Hepatocyte (in vitro differentiated cells): ENCODE measurements around the gene DNAAF9. TPM values are rescaled to one million over a fixed set of nuclear protein-coding genes. Genes with fewer than 3 reads are reported as not detected.

ENCODE experiments used
- DNase-seq: peaks from one replicate; pipeline ENCODE4 v3.0.0-alpha.2; 2016; ENCODE audit warnings: low spot score
- H2AFZ ChIP-seq: fragments of 200-600 bp; sonication (generic); 2 replicates; pipeline ENCODE4 v1.6.0; 2016; ENCODE audit warnings: antibody characterized with exemption, mild to moderate bottlenecking
- H3K27ac ChIP-seq: fragments of 200-600 bp; sonication (generic); 2 replicates; pipeline ENCODE4 v1.5.1; 2016; ENCODE audit warnings: mild to moderate bottlenecking
- H3K27me3 ChIP-seq: fragments of 200-600 bp; sonication (generic); 2 replicates; pipeline ENCODE4 v1.6.1; 2016
- H3K36me3 ChIP-seq: fragments of 200-600 bp; sonication (generic); replicated peaks from 2 replicates; pipeline ENCODE4 v1.5.1; 2016; ENCODE audit warnings: low read depth; ENCODE audit not compliant: insufficient read depth
- H3K4me1 ChIP-seq: fragments of 200-600 bp; sonication (generic); 2 replicates; pipeline ENCODE4 v1.5.1; 2016; ENCODE audit warnings: mild to moderate bottlenecking, moderate library complexity; ENCODE audit not compliant: insufficient read depth
- H3K4me2 ChIP-seq: fragments of 200-600 bp; sonication (generic); 2 replicates; pipeline ENCODE4 v1.6.0; 2016
- H3K4me3 ChIP-seq: fragments of 200-600 bp; sonication (generic); 2 replicates; pipeline ENCODE4 v1.5.1; 2016; ENCODE audit warnings: mild to moderate bottlenecking
- H3K79me2 ChIP-seq: fragments of 200-600 bp; sonication (generic); 2 replicates; pipeline ENCODE4 v1.6.0; 2017; ENCODE audit warnings: mild to moderate bottlenecking
- H3K9me2 ChIP-seq: fragments of 200-600 bp; sonication (generic); replicated peaks from 2 replicates; pipeline ENCODE4 v1.6.0; 2017; ENCODE audit warnings: mild to moderate bottlenecking; ENCODE audit not compliant: insufficient read depth
- H3K9me3 ChIP-seq: fragments of 200-600 bp; sonication (generic); 2 replicates; pipeline ENCODE4 v1.5.1; 2016; ENCODE audit warnings: low read depth, mild to moderate bottlenecking
- H4K20me1 ChIP-seq: fragments of 200-600 bp; sonication (generic); 2 replicates; pipeline ENCODE4 v1.6.0; 2016; ENCODE audit warnings: mild to moderate bottlenecking; ENCODE audit not compliant: insufficient read depth, poor library complexity, severe bottlenecking
- CTCF ChIP-seq: fragments of 200-600 bp; sonication (generic); IDR thresholded peaks from 2 replicates; pipeline ENCODE4 v1.5.1; 2016; ENCODE audit warnings: antibody characterized with exemption, mild to moderate bottlenecking; ENCODE audit not compliant: poor library complexity
- EZH2 ChIP-seq: fragments of 200-600 bp; sonication (generic); IDR thresholded peaks from 2 replicates; pipeline ENCODE4 v1.6.1; 2016; ENCODE audit warnings: antibody characterized with exemption, mild to moderate bottlenecking, borderline replicate concordance
- EZH2phosphoT487 ChIP-seq: fragments of 200-600 bp; sonication (generic); IDR thresholded peaks from one replicate; pipeline ENCODE4 v1.6.1; 2018; ENCODE audit warnings: antibody characterized with exemption, mild to moderate bottlenecking, low read depth, moderate library complexity; ENCODE audit not compliant: unreplicated experiment, severe bottlenecking
- WGBS: methylation state at CpG from one replicate; pipeline ENCODE4 v1.1.6; 2016; ENCODE audit warnings: low lambda C conversion rate; ENCODE audit errors: missing lambda C conversion rate; 5-methylcytosine and 5-hydroxymethylcytosine counted together
- polyA plus RNA-seq: library from polyadenylated mRNA; unstranded; fragments of >200 nt; fragmentation: Nextera tagmentation; extraction: Ambion mirVana; gene quantifications from 2 replicates; pipeline ENCODE4 v1.2.1, GENCODE V29; 2016
- small RNA-seq: library from RNA; depleted of rRNA; stranded (forward); fragments of <200 nt; gene quantifications from one replicate; pipeline ENCODE3, GENCODE V24; 2014
- total RNA-seq: library from RNA; depleted of rRNA; stranded (reverse); fragments of >200 nt; gene quantifications from 2 replicates; pipeline ENCODE4 v1.2.3, GENCODE V29; 2014

Gene DNAAF9
- total and polyA plus RNA-seq, 2 experiments from 2014 or later = 4.7 to 11.9 TPM

- no peak overlapping the region for H2AFZ ChIP-seq
- H3K9me2 ChIP-seq = no peaks in the 10 kb centered on the region
- TF ChIP-seq EZH2phosphoT487 (no peak), EZH2 (no peak), CTCF (no peak)
- no peaks in the 10 kb centered on the region for H3K9me3 ChIP-seq
- no peaks in the 10 kb centered on the region for H3K27me3 ChIP-seq
- H3K4me2 ChIP-seq = no peak overlapping the region
- no peaks in the 10 kb centered on the region for H3K4me1 ChIP-seq
- H3K4me3 ChIP-seq = no peak overlapping the region
- no peak overlapping the region for H3K27ac ChIP-seq
- H3K36me3 ChIP-seq = no peaks in the 10 kb centered on the region
- no peaks in the 10 kb centered on the region for H4K20me1 ChIP-seq
- no peaks in the 10 kb centered on the region for H3K79me2 ChIP-seq
- DNase-seq = no peak
- 95% methylated on average over 3 of the region's 3 CpGs for WGBS
Measured at GRCh38 chr20:3364323-3365013, 43.0 kb downstream of the DNAAF9 start.

- no peaks in the 10 kb centered on the region for H3K9me2 ChIP-seq
- H3K4me2 ChIP-seq = no peak overlapping the region
- no peaks in the 10 kb centered on the region for H3K36me3 ChIP-seq
- H4K20me1 ChIP-seq = no peaks in the 10 kb centered on the region
- no peaks in the 10 kb centered on the region for H3K9me3 ChIP-seq
- H3K79me2 ChIP-seq = no peaks in the 10 kb centered on the region
- H3K27ac ChIP-seq = no peak overlapping the region
- H3K4me3 ChIP-seq = no peak overlapping the region
- WGBS = 83% methylated on average over 3 of the region's 3 CpGs
- H3K4me1 ChIP-seq = no peaks in the 10 kb centered on the region
- no peaks in the 10 kb centered on the region for H3K27me3 ChIP-seq
- TF ChIP-seq EZH2 (no peak), EZH2phosphoT487 (no peak), CTCF (no peak)
- no peak for DNase-seq
- H2AFZ ChIP-seq = no peak overlapping the region
Measured at GRCh38 chr20:3360752-3361151, 46.7 kb downstream of the DNAAF9 start.

- H3K4me1 ChIP-seq = no peaks in the 10 kb centered on the region
- TF ChIP-seq CTCF (peak; percentile 22), EZH2 (no peak)
- no peaks in the 10 kb centered on the region for H3K79me2 ChIP-seq
- no peaks in the 10 kb centered on the region for H3K27me3 ChIP-seq
- 69% methylated on average over 5 of the region's 5 CpGs for WGBS
- H3K36me3 ChIP-seq = no peaks in the 10 kb centered on the region
- H4K20me1 ChIP-seq = no peaks in the 10 kb centered on the region
- no peaks in the 10 kb centered on the region for H3K9me3 ChIP-seq
- H3K27ac ChIP-seq = no peak overlapping the region
- no peak overlapping the region for H2AFZ ChIP-seq
- no peaks in the 10 kb centered on the region for H3K9me2 ChIP-seq
- no peak overlapping the region for H3K4me3 ChIP-seq
- H3K4me2 ChIP-seq = no peak overlapping the region
- peak; percentile 15 for DNase-seq
Measured at GRCh38 chr20:3358676-3359340, 48.7 kb downstream of the DNAAF9 start.

Small RNA genes lying within 50 kb of the gene (small RNA-seq; reads per million reads assigned to genes)
- gene RF00012 (not detected), gene RNU6-1019P (not detected)

Other genes with a start within 250 kb of the DNAAF9 start
- gene FASTKD5, start 247.8 kb downstream of the DNAAF9 start, total RNA-seq = 25.2 and 27.8 TPM in 2 replicates
- 16.0 and 21.8 TPM in 2 replicates for gene FASTKD5, start 247.8 kb downstream of the DNAAF9 start, polyA plus RNA-seq
- 4.0 and 4.8 TPM in 2 replicates for gene UBOX5, start 247.8 kb downstream of the DNAAF9 start, total RNA-seq
- gene UBOX5, start 247.8 kb downstream of the DNAAF9 start, polyA plus RNA-seq = 5.8 and 6.1 TPM in 2 replicates
- gene LZTS3, start 234.1 kb downstream of the DNAAF9 start, total RNA-seq = 36.4 and 38.1 TPM in 2 replicates
- gene LZTS3, start 234.1 kb downstream of the DNAAF9 start, polyA plus RNA-seq = 32.7 and 35.3 TPM in 2 replicates
- gene DDRGK1, start 203.0 kb downstream of the DNAAF9 start, total RNA-seq = 92.9 and 95.2 TPM in 2 replicates
- 154 and 159 TPM in 2 replicates for gene DDRGK1, start 203.0 kb downstream of the DNAAF9 start, polyA plus RNA-seq
- 27.8 and 33.5 TPM in 2 replicates for gene ITPA, start 198.2 kb downstream of the DNAAF9 start, total RNA-seq
- gene ITPA, start 198.2 kb downstream of the DNAAF9 start, polyA plus RNA-seq = 48.2 and 73.9 TPM in 2 replicates
- gene SLC4A11, start 168.5 kb downstream of the DNAAF9 start, total RNA-seq = 0.28 and 0.37 TPM in 2 replicates
- 1.3 and 2.3 TPM in 2 replicates for gene SLC4A11, start 168.5 kb downstream of the DNAAF9 start, polyA plus RNA-seq
- gene ATRN, start 63.3 kb upstream of the DNAAF9 start, total RNA-seq = 68.1 and 71.1 TPM in 2 replicates
- 14.7 and 20.3 TPM in 2 replicates for gene ATRN, start 63.3 kb upstream of the DNAAF9 start, polyA plus RNA-seq